Cardiac muscle cell (in vitro differentiated cells and primary cell): ENCODE data around the gene ASB15. TPM values are rescaled to one million over a fixed set of nuclear protein-coding genes. Genes with fewer than 3 reads are reported as not detected.
"Not testable (repeated sequence)": the region's sequence is repeated elsewhere in the genome, so short reads cannot be mapped to it uniquely, and the experiment has no call there.

Experiments used
- DNase-seq, 2 donors: peaks; one replicate each; pipeline versions ENCODE4 v3.0.0 to v3.0.0-alpha.2; 2010 to 2017; ENCODE audit warnings: low read depth in 1 of 2, low spot score in 1 of 2
- H3K27ac ChIP-seq: fragments of 200-600 bp; sonication (generic); 2 replicates; pipeline ENCODE4 v1.5.1; 2016
- H3K27me3 ChIP-seq: fragments of 200-600 bp; sonication (generic); 2 replicates; pipeline ENCODE4 v1.6.0; 2016; ENCODE audit warnings: control low read depth
- H3K36me3 ChIP-seq: fragments of 200-600 bp; sonication (generic); 2 replicates; pipeline ENCODE4 v1.5.1; 2016; ENCODE audit warnings: control low read depth
- H3K4me1 ChIP-seq: fragments of 200-600 bp; sonication (generic); 2 replicates; pipeline ENCODE4 v1.8.1; 2017; ENCODE audit warnings: low read depth, mild to moderate bottlenecking, mixed run types
- H3K4me3 ChIP-seq: fragments of 200-600 bp; sonication (generic); 2 replicates; pipeline ENCODE4 v1.5.1; 2016; ENCODE audit warnings: mild to moderate bottlenecking
- H3K9me3 ChIP-seq: fragments of 200-600 bp; sonication (generic); 2 replicates; pipeline ENCODE4 v1.5.1; 2017; ENCODE audit warnings: low read depth, mild to moderate bottlenecking, control low read depth
- polyA plus RNA-seq: library from polyadenylated mRNA; unstranded; fragments of >200 nt; fragmentation: Nextera tagmentation; extraction: Ambion mirVana; gene quantifications from 2 replicates; pipeline ENCODE4 v1.2.1, GENCODE V29; 2016
- total RNA-seq: library from RNA; depleted of rRNA; stranded (reverse); fragments of >200 nt; gene quantifications from 2 replicates; pipeline ENCODE4 v1.2.3, GENCODE V29; 2016
- TF ChIP-seq, protein P1 (sequence below): IDR thresholded peaks from 2 replicates; pipeline ENCODE4 v1.5.1; 2012; ENCODE audit warnings: low read depth, mild to moderate bottlenecking, low read length

The ASB15 gene
- total RNA-seq (not detected in 2 replicates), polyA plus RNA-seq (not detected in 2 replicates)

- TF ChIP-seq, protein P1, sequence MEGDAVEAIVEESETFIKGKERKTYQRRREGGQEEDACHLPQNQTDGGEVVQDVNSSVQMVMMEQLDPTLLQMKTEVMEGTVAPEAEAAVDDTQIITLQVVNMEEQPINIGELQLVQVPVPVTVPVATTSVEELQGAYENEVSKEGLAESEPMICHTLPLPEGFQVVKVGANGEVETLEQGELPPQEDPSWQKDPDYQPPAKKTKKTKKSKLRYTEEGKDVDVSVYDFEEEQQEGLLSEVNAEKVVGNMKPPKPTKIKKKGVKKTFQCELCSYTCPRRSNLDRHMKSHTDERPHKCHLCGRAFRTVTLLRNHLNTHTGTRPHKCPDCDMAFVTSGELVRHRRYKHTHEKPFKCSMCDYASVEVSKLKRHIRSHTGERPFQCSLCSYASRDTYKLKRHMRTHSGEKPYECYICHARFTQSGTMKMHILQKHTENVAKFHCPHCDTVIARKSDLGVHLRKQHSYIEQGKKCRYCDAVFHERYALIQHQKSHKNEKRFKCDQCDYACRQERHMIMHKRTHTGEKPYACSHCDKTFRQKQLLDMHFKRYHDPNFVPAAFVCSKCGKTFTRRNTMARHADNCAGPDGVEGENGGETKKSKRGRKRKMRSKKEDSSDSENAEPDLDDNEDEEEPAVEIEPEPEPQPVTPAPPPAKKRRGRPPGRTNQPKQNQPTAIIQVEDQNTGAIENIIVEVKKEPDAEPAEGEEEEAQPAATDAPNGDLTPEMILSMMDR: no peak
- H3K4me1 ChIP-seq: peaks cover 12% of the 10 kb centered on the region
- H3K27me3 ChIP-seq: no peaks in the 10 kb centered on the region
- H3K36me3 ChIP-seq: no peaks in the 10 kb centered on the region
- H3K9me3 ChIP-seq: no peaks in the 10 kb centered on the region
- no peak within 1 kb of the TSS for H3K4me3 ChIP-seq
- no peak within 1 kb of the TSS for H3K27ac ChIP-seq
- no peak for DNase-seq
These were observed at the start of gene ASB15 for GRCh38 chr7:123601530-123601929. TSS of gene ASB15 (plus strand) at chr7:123601821. CDS start at chr7:123614503, 12,682 bp downstream.

GRCh38 chr7:123552134-123552533 is 49.5 kb upstream of the ASB15 start:
- not testable (repeated sequence) for H3K9me3 ChIP-seq, H3K27me3 ChIP-seq, DNase-seq, H3K27ac ChIP-seq, H3K4me3 ChIP-seq
- Histone ChIP-seq H3K36me3 (peaks cover 22% of the 10 kb centered on the region), H3K4me1 (peaks cover 11% of the 10 kb centered on the region)

DNA sequence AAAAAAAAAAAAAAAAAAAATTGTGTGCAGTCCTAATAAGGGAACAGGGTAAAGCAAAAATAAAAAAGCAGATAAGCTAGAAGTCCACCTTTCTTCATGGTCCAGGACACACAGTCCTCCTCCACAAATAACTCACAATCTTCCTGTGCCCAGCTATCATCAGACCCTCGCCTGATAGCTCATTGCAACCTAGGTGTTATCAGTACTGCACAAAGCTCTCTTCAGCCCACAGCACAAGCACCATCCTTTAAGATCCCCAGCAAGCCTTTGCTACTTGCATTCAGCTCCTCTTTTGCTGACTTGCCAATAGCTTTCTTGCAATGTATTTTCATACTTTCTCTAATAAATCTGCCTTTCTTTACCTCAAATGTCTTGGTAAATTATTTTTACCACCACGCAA is 49.0 kb upstream of the ASB15 start:
- H3K4me3 ChIP-seq: no peak overlapping the region
- DNase-seq: no peak
- no peaks in the 10 kb centered on the region for H3K27me3 ChIP-seq
- peaks cover 22% of the 10 kb centered on the region for H3K36me3 ChIP-seq
- no peaks in the 10 kb centered on the region for H3K9me3 ChIP-seq
- H3K4me1 ChIP-seq: peaks cover 11% of the 10 kb centered on the region
- TF ChIP-seq, protein P1: no peak
- H3K27ac ChIP-seq: peak overlapping the region; percentile 73

DNA sequence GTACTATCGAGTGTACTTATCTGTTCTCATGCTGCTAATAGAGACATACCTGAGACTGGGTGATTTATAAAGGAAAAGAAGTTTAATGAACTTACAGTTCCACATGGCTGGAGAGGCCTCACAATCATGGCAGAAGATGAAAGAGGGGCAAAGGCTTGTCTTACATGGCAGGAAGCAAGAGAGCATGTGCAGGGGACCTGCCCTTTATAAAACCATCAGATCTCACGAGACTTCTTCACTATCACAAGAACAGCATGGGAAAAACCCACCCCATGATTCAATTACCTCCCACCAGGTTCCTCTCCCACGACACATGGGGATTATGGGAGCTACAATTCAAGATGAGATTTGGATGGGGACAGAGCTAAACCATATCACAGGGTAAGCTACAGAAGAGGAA is 48.5 kb upstream of the ASB15 start:
- DNase-seq: no peak
- no peaks in the 10 kb centered on the region for H3K27me3 ChIP-seq

GRCh38 chr7:123555484-123555883 is 46.1 kb upstream of the ASB15 start:
- peaks cover 6% of the 10 kb centered on the region for H3K36me3 ChIP-seq
- H3K9me3 ChIP-seq: no peaks in the 10 kb centered on the region
- TF ChIP-seq, protein P1: no peak
- no peak overlapping the region for H3K27ac ChIP-seq
- no peak for DNase-seq
- no peaks in the 10 kb centered on the region for H3K27me3 ChIP-seq
- peaks cover 11% of the 10 kb centered on the region for H3K4me1 ChIP-seq
- no peak overlapping the region for H3K4me3 ChIP-seq

More for the DNA sequence above, 48.5 kb upstream of the ASB15 start:
- Histone ChIP-seq H3K9me3 (no peaks in the 10 kb centered on the region), H3K4me3 (no peak overlapping the region), H3K36me3 (peaks cover 21% of the 10 kb centered on the region), H3K4me1 (peaks cover 11% of the 10 kb centered on the region), H3K27ac (peak overlapping the region; percentile 73)
- TF ChIP-seq, protein P1: no peak

- H3K4me1 ChIP-seq: peaks cover 11% of the 10 kb centered on the region
- TF ChIP-seq, protein P1: no peak
- H3K36me3 ChIP-seq: peaks cover 6% of the 10 kb centered on the region
- H3K4me3 ChIP-seq: peak overlapping the region; percentile 93
- peak overlapping the region; percentile 96 for H3K27ac ChIP-seq
- H3K27me3 ChIP-seq: no peaks in the 10 kb centered on the region
- no peaks in the 10 kb centered on the region for H3K9me3 ChIP-seq
- peak in 1 of 2 donors; percentile 32 for DNase-seq
These were observed 44.6 kb upstream of the ASB15 start for GRCh38 chr7:123557016-123557397.
